Smooth muscle cell (in vitro differentiated cells): ENCODE data around the gene SPAG16. TPM values are rescaled to one million over a fixed set of nuclear protein-coding genes. Genes with fewer than 3 reads are reported as not detected.

ENCODE experiments used
- DNase-seq: peaks from one replicate; lab custom pipeline; 2025; ENCODE audit not compliant: unreplicated experiment; lab: John Stamatoyannopoulos, UW
- H2AFZ ChIP-seq: fragments of 200-600 bp; sonication (generic); 2 replicates; pipeline ENCODE4 v1.6.0; 2016; ENCODE audit warnings: antibody characterized with exemption, low read depth, mild to moderate bottlenecking
- H3F3A ChIP-seq: fragments of 200-600 bp; sonication (generic); 2 replicates; pipeline ENCODE4 v1.6.0; 2017; ENCODE audit warnings: antibody characterized with exemption, low read depth
- H3K27ac ChIP-seq: fragments of 200-600 bp; sonication (generic); 2 replicates; pipeline ENCODE4 v1.5.1; 2016; ENCODE audit warnings: low read depth, mild to moderate bottlenecking
- H3K27me3 ChIP-seq: fragments of 200-600 bp; sonication (generic); 2 replicates; pipeline ENCODE4 v1.6.1; 2016; ENCODE audit warnings: low read depth, mild to moderate bottlenecking
- H3K36me3 ChIP-seq: fragments of 200-600 bp; sonication (generic); 2 replicates; pipeline ENCODE4 v1.5.1; 2016; ENCODE audit warnings: low read depth
- H3K4me1 ChIP-seq: fragments of 200-600 bp; sonication (generic); 2 replicates; pipeline ENCODE4 v1.5.1; 2016; ENCODE audit warnings: low read depth
- H3K4me2 ChIP-seq: fragments of 200-600 bp; sonication (generic); 2 replicates; pipeline ENCODE4 v1.6.0; 2016; ENCODE audit warnings: mild to moderate bottlenecking
- H3K4me3 ChIP-seq: fragments of 200-600 bp; sonication (generic); 2 replicates; pipeline ENCODE4 v1.5.1; 2016; ENCODE audit warnings: mild to moderate bottlenecking
- H3K79me2 ChIP-seq: fragments of 200-600 bp; sonication (generic); 2 replicates; pipeline ENCODE4 v1.6.0; 2016; ENCODE audit warnings: low read depth, mild to moderate bottlenecking
- H3K9ac ChIP-seq: fragments of 200-600 bp; sonication (generic); 2 replicates; pipeline ENCODE4 v1.6.0; 2016; ENCODE audit warnings: low read depth
- H3K9me3 ChIP-seq: fragments of 200-600 bp; sonication (generic); replicated peaks from 2 replicates; pipeline ENCODE4 v1.5.1; 2016; ENCODE audit warnings: low read depth
- H4K20me1 ChIP-seq: fragments of 200-600 bp; sonication (generic); 2 replicates; pipeline ENCODE4 v1.6.0; 2016; ENCODE audit warnings: low read depth
- CTCF ChIP-seq: fragments of 200-600 bp; sonication (generic); IDR thresholded peaks from 2 replicates; pipeline ENCODE4 v1.5.1; 2017; ENCODE audit warnings: borderline replicate concordance, mild to moderate bottlenecking, antibody characterized with exemption; ENCODE audit not compliant: insufficient read depth, poor library complexity, severe bottlenecking
- WGBS: methylation state at CpG from one replicate; pipeline ENCODE4 v1.1.7; 2016; ENCODE audit warnings: low lambda C conversion rate; 5-methylcytosine and 5-hydroxymethylcytosine counted together
- polyA plus RNA-seq: library from polyadenylated mRNA; unstranded; fragments of >200 nt; fragmentation: Nextera tagmentation; extraction: Ambion mirVana; gene quantifications from 2 replicates; pipeline ENCODE4 v1.2.1, GENCODE V29; 2016
- total RNA-seq: library from RNA; depleted of rRNA; stranded (reverse); fragments of >200 nt; gene quantifications from 2 replicates; pipeline ENCODE4 v1.2.3, GENCODE V29; 2014

The SPAG16 gene
- total and polyA plus RNA-seq, 2 experiments from 2014 or later, result 32.1 to 40.6 TPM

- H3K4me3 ChIP-seq, result no peak overlapping the region
- no peak for TF ChIP-seq CTCF
- WGBS, result 93% methylated on average over 1 of the region's 1 CpG
- no peaks in the 10 kb centered on the region for H3K9me3 ChIP-seq
- H3K27ac ChIP-seq, result no peak overlapping the region
- H3K4me1 ChIP-seq, result no peaks in the 10 kb centered on the region
- DNase-seq, result no peak
- H3K79me2 ChIP-seq, result no peaks in the 10 kb centered on the region
- H2AFZ ChIP-seq, result no peak overlapping the region
- H3K27me3 ChIP-seq, result no peaks in the 10 kb centered on the region
- H3K4me2 ChIP-seq, result no peak overlapping the region
- H3K9ac ChIP-seq, result no peak overlapping the region
- H3K36me3 ChIP-seq, result no peaks in the 10 kb centered on the region
- no peaks in the 10 kb centered on the region for H3F3A ChIP-seq
- no peaks in the 10 kb centered on the region for H4K20me1 ChIP-seq
Measured at GRCh38 chr2:214244847-214245246, 960.6 kb downstream of the SPAG16 start.

GRCh38 chr2:214246417-214246816 lies 962.2 kb downstream of the SPAG16 start:
- Histone ChIP-seq H3K36me3 (no peaks in the 10 kb centered on the region), H3K27me3 (no peaks in the 10 kb centered on the region), H4K20me1 (no peaks in the 10 kb centered on the region), H3K27ac (no peak overlapping the region), H3K4me2 (no peak overlapping the region), H3K9ac (no peak overlapping the region), H3K79me2 (no peaks in the 10 kb centered on the region), H3K9me3 (no peaks in the 10 kb centered on the region), H3K4me3 (no peak overlapping the region), H2AFZ (no peak overlapping the region), H3F3A (no peaks in the 10 kb centered on the region), H3K4me1 (no peaks in the 10 kb centered on the region)
- DNase-seq, result no peak
- TF ChIP-seq CTCF, result no peak

- WGBS, result 91% methylated on average over 3 of the region's 3 CpGs
- no peaks in the 10 kb centered on the region for H3K27me3 ChIP-seq
- H3K4me3 ChIP-seq, result no peak overlapping the region
- no peak for DNase-seq
- H4K20me1 ChIP-seq, result no peaks in the 10 kb centered on the region
- no peak overlapping the region for H2AFZ ChIP-seq
- no peaks in the 10 kb centered on the region for H3K36me3 ChIP-seq
- H3K4me1 ChIP-seq, result no peaks in the 10 kb centered on the region
- TF ChIP-seq CTCF, result no peak
- no peak overlapping the region for H3K27ac ChIP-seq
- H3K9ac ChIP-seq, result no peak overlapping the region
- no peaks in the 10 kb centered on the region for H3K9me3 ChIP-seq
- no peaks in the 10 kb centered on the region for H3F3A ChIP-seq
- H3K4me2 ChIP-seq, result no peak overlapping the region
- H3K79me2 ChIP-seq, result no peaks in the 10 kb centered on the region
Measured at GRCh38 chr2:214247531-214247930, 963.3 kb downstream of the SPAG16 start.

- H3K9ac ChIP-seq, result no peak overlapping the region
- H3K4me1 ChIP-seq, result no peaks in the 10 kb centered on the region
- no peak overlapping the region for H3K4me2 ChIP-seq
- no peaks in the 10 kb centered on the region for H3K79me2 ChIP-seq
- 85% methylated on average over 1 of the region's 1 CpG for WGBS
- no peaks in the 10 kb centered on the region for H3K27me3 ChIP-seq
- no peak overlapping the region for H2AFZ ChIP-seq
- H3K36me3 ChIP-seq, result no peaks in the 10 kb centered on the region
- H3K4me3 ChIP-seq, result no peak overlapping the region
- H3F3A ChIP-seq, result no peaks in the 10 kb centered on the region
- TF ChIP-seq CTCF, result no peak
- no peak overlapping the region for H3K27ac ChIP-seq
- no peaks in the 10 kb centered on the region for H3K9me3 ChIP-seq
- DNase-seq, result no peak
- H4K20me1 ChIP-seq, result no peaks in the 10 kb centered on the region
Measured at GRCh38 chr2:214255046-214255445, 970.8 kb downstream of the SPAG16 start.
